HG02623 (cell line): ENCODE results near the gene HIF3A.

Experiments used
- ATAC-seq: cut with Tn5 transposase; IDR thresholded peaks from one replicate; pipeline ENCODE4 v1.9.1; 2021; ENCODE audit warnings: moderate library complexity; ENCODE audit not compliant: unreplicated experiment

Gene HIF3A

DNA sequence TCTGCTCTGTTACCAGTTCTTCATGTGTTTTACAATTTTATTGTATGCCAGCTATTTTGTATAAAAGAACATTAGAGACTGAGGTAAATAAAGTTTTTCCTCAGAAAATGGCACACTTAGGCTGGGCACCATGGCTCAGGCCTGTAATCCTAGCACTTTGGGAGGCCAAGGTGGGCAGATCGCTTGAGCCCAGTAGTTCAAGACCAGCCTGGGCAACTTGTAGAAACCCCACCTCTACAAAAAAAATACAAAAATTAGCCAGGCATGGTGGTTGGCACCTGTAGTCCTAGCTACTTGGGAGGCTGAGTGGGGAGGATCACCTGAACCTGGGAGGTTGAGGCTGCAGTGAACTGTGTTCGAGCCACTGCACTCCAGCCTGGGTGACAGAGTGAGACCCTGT lies 84.5 kb downstream of the HIF3A start:
- no peak for ATAC-seq

DNA sequence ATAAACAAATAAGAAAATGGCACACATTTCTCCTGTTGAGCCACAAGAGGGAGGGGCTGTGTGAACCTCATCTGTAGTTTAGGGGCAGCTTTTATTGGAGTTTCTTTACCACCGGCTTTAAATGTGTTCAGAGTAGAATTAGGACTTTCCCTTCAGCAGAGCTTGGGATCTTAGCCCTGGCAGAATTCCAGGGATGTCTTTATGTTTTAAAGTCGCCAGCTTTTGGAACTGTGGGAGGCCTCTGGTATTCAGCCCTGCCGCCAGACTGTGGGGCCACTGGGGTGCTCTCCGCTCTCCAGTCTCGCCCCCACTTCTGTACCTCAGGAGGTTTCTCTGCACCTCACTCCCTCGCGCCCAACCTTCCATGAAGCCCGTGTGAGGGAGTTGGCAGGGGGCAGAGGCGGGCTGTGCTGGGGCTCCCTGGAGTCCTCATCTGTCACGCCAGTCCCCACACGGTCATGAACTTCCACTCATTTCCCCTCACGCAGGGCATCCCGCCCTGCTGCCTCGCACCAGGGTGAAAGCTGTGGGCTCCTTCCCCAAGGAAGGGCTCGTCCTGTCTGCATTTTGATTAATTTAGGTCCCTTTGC lies 85.0 kb downstream of the HIF3A start:
- ATAC-seq, result no peak

DNA sequence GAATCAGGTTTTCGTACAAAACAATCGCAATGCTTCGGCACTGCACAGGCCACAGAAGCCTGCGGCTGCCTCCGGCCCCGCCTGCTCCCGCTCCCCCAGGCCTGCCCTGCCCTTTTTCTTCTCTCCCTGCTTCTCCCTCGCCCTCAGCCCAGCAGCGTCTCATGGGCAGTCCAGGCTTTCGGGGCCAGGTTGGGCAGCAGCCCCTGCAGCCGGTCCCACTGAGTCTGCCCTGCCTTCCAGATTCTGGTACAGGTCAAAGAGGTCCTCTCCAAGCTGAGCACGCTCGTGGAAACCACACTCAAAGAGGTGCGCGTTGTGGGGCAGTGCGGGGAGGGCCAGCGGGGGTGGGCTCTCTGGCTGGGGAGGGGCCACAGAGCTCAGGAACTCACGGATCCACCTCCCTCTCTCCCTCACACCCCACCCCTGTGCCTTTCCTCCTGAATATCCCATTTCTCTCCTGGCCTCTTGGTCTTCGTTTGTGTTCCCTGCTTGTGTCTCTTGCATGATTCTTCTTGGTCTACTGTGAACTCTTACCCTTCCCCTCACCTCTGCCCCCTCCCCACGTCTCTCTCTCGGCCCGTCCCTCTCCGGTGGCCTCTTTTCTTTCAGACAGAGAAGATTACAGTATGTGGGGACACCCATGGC lies 86.5 kb downstream of the HIF3A start:
- no peak for ATAC-seq

DNA sequence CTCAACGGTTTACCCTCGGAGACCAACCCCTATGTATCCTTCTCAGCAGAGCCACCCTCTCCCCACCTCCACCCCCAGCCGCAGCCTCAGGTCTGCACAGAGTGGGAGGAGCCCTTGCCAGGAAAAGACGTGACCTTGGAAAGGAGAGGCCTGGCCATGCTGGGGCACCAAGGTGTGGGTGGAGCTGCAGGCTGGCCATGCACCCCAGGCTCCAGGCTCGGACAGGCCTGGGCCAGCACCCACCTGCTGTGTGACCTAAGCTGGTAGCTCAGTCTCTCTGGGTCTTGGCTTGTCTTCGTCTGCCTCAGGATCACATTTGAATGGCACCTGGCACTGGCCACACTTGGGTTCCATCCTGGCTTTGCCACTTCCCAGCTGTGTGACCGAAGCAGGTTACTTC lies 87.0 kb downstream of the HIF3A start:
- no peak for ATAC-seq

DNA sequence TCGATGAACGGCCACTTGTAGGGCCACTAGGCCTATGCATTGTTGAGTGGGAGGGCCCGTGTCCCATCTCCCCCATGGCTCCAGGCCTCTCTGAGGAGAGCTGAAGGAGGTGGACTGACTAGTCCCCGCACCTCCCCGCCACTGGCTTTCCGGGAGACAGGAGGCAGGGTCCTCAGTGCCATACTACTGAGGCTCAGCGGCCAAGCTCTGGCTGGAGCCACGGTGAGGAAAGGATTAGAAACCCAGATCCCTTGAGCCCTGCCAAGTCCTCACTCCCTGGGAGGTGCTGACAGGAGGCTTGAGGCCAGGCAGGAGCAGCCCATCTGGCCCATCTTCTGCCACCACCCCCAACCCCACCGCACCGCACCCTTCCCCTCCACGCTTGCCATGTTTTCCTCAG lies 87.6 kb downstream of the HIF3A start:
- ATAC-seq, result no peak

DNA sequence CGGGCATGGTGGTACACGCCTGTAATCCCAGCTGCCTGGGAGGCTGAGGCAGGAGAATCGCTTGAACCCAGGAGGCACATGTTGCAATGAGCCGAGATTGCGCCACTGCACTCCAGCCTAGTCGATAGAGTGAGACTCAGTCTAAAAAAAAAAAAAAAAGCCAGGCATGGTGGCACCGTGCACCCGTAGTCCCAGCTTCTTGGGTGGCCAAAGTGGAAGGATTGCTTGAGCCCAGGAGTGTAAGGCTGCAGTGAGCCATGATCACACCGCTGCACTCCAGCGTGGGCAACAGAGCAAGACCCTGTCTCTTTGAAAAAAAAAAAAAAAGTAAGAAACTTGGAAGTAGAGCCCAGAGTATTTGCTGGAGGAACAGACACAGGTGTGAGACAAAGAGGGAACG lies 88.8 kb downstream of the HIF3A start:
- ATAC-seq, result no peak

DNA sequence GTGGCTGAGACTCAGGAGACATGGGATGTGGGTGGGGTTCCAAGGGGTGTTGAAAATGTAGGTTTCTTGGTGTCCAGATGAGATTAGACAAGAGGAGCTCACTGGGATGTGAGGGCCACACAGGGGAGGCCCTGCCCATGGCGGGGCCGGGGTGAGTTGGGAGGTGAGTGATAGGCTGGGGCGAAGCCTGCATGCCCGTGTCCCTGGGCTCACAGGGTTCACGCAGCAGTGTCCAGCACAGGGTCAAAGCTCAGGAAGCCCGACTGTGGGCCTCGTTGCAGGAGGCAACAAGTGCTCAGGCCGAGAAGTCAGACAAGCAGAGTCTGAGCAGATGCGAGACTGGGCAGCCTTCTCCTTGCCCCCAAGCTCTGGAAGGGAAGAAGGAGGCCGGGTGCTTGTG lies 89.3 kb downstream of the HIF3A start:
- no peak for ATAC-seq

DNA sequence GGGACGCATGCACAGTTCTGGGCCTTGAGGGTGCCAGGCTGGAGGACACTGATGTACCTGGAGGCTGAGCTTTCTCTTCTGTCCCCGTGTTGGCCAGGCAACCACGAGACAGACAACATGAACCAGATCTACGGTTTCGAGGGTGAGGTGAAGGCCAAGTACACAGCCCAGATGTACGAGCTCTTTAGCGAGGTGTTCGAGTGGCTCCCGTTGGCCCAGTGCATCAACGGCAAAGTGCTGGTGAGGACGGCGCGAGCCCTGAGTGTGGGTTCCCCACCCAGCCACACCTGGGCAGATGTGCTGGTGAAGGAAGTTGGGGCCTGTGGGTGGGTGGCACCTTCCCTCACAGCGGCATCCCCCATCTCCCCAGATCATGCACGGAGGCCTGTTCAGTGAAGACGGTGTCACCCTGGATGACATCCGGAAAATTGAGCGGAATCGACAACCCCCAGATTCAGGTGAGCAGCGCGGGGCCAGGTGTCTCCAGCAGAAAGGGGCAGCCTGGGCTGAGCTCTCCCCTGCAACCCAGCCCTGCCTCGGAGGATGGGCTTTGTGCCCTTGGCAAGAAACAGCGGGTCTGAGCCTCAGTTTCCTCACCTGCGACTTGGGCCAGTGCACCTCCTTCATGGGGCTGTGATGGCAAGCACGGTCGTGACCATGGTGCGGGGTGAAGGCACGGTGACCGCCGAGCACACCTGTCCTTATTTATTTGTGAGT lies 90.3 kb downstream of the HIF3A start:
- no peak for ATAC-seq

DNA sequence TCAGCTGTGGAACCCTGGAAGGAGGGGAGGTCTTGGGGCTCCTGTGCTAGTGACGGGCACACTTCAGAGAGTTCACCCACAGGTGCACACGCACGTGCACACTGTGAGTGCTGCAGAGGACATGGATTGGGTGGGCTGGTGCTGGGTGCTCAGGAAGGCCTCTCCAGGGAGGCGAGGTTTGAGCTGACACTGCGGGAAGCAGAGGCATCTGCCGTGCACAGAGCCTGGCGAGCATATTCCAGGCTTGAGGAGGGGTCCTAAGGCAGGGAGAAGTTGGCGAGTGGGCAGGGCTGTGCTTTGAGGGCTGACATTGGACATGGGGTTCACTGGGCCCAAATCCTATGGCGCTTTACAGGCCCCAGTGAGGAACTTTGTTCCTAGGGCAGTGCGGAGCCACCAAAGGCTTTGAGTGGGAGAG lies 90.9 kb downstream of the HIF3A start:
- no peak for ATAC-seq

DNA sequence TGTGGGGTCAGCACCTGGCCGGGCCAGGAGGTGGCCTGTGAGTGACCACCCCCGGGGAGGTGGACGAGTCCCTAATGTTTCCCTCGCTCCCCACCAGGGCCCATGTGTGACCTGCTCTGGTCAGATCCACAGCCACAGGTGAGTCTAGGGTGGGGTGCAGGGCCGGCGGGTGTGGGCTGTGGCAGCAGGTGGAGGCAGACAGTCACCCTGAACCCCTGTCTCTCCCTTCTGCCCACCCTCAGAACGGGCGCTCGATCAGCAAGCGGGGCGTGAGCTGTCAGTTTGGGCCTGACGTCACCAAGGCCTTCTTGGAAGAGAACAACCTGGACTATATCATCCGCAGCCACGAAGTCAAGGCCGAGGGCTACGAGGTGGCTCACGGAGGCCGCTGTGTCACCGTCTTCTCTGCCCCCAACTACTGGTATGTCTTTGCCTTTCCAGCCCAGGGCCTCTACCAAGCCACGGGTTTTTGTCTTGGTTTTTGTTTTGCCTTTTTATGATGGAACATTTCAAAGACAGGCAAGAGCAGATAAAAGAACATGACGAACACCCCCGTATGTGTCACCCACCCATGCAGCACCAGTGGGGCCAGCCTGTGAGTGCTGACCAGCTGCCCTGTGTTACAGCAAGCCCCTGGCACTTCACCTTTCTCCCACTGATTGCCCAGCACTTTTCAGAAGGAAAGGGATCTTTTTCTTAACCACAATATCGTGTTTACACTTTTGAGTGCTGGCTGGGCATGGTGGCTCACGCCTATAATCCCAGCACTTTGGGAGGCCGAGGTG lies 91.7 kb downstream of the HIF3A start:
- no peak for ATAC-seq

DNA sequence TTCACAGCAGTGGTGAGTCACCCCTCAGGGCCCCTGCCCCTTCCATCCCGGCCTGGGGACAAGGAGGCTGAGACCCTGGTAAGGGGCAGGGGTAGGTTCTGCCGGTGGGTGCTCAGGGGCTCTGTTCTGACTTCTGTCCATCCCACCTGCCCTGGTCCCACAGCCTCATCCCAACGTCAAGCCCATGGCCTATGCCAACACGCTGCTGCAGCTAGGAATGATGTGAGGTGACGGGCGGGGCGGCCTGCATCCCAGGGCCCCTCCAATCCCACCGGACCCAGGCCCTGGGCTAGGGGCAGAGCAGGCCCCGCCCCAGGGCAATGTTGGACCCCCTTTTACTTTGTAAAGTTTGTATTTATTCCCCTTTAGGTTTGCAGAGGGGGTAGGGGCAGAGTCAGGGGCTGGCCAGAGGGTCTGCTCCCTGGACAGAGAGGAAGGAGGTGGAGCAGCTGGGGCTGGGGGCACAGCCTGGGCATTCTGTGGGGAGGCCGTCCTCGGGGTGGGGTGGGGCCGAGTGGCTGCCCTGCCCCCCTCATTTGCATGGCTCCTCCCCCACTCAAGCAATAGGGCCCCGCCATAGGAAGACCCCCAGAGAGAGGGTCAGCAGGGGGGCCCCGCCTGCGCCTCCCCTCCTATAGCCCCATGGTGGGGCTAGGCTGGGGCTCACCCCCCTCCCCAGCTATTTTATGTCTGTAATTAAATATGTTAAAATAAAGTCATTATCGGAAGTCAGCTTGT lies 93.4 kb downstream of the HIF3A start:
- ATAC-seq, result no peak

DNA sequence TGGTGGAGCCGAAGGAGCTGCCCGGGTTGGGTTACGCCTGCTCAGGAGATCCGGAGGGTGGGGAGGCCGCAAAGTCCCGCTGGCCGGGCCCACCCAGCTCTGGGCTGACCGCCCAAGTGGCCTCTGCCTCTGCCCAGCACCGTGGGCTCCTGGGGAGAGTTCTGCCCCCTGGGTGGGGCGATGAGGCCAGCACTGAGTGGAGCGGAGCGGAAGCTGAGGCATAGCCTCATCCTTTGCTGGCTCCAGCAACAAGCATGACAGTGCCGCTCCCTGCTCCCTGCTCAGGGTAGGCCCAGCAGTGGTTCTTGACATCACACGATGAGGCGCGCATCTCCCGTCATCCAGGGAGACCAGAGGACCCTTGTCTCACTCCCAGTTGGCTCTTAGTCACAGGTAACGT lies 94.0 kb downstream of the HIF3A start:
- no peak for ATAC-seq

DNA sequence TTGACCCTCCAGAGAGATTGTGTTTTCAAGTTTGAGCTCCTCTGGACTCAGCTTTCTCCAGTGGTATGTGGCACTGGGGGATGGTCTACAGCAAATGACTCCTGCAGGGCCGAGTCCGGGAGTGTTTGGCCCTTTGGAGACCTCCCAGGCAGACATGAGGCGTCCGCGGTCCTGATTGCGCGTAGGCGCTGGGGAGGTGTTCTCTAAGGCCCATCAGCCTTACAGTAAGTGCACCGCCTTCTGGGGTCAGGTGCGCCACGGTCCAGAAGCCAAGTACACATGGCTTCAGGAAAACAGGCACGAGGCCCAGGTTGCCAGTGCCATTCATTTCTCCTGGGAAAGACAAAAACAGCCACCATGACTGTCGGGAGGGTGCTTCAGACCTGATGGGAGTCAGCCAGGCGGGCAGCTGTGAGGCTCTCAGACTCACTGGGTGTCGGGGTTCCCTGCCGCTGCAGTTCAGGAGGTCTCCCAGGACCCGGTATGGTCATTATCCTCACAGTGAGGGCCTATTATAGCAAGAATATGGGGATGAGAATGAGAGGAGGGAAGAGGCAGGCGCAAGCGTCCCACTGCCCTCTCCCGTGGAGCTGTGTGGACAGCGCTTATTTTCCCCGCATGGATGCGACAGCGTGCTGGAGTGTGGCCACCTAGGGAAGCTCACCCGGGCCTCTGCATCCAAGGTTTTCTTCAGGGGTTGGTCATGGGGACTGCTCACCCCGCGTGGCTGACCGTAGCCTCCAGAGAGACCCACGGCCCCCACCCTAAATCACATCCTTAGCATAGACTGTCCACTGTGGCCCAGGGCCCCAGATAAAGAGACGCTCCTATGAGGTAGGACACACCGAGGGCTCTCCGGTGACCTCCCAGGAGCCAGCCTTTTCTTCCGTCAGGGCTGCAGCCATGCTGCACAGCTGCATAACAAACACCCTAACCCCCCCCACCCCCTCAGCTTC lies 94.7 kb downstream of the HIF3A start:
- no peak for ATAC-seq

DNA sequence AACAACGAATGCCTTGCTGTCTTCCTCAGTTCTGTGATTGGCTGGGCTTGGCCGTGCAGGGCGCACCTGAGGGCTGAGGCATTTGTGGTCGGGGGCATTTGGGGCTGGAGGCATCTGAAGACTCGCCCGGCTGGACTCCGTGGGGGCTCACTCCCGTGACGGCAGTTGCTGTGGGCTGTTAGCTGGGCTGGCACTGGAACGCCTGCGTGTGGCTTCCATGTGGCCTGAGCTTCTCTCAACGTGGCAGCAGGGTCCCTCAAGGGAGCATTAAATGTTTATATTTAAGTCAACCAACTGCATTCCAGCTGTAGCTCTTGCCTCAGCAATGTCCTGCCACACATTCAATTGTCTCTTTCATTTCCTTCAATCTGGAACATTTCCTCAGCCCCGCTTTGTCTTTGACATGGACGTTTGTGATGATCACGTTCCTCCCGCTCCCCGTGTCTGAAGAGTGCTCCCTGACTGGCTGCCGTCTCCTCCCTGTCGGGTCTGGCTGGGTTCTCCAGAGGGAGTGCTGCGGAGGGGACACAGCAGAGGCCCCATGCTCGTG lies 95.5 kb downstream of the HIF3A start:
- no peak for ATAC-seq

DNA sequence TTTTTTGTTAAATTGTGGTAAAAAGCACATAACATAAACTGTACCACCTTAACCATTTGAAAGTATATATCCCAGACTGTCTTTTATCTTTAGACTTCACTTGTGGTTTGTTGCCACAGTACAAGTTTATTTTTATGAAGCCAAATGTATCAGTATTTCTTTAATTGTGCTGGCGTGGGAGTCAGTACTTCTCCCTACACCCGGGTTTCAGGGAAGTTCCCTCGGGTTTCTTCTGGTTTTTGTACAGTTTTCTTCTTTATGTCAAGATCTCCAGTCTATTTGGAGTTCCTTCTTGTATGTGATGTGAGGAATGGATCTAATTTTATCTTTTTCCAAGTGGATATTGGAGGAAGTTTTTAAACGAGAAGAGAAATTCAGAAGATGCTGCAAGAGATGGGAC lies 96.0 kb downstream of the HIF3A start:
- no peak for ATAC-seq
